Measurements from ENCODE around the gene CDH18.

DNA sequence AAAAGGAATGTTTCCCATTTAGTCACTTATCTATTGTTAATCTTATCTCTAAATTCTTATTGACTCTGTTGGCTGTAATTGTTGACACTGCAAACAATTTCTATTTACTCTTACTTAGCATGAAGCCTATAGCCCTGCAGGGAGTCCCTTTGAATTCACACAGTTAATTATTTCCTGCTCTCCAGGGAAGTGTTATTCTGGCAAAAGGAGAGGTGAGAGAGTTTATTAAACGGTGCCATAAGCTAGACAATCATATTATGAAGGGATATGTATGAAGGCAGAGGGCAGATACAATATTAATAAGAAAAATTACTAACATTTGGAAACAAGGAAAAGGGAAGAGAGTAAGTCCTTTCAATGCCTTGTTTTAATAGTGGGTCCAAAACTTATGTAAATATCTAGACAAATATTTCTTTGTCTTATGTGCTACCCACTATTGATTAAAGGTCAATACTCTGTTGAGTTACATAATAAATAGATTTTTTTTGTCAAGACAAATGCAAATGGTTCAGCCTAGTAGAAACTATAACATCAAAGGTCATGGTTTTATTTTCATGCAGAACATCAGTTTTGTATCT is 107.1 kb downstream of the CDH18 start:
- no peak for TF ChIP-seq CTCF (IDR thresholded peaks at IDR 0.05; ENCODE audit: insufficient read depth, low read length, poor library complexity, severe bottlenecking)
- TF ChIP-seq EZH2phosphoT487 (conservative IDR thresholded peaks at IDR 0.05; ENCODE audit: low read length): no peak

Data from SU-DHL-6 (cell line).